Activated naive CD4-positive, alpha-beta T cell treated with anti-CD3 and anti-CD28 coated beads for 36 hours (primary cell): ENCODE results near the gene PLIN5. TPM values are rescaled to one million over a fixed set of nuclear protein-coding genes. Genes with fewer than 3 reads are reported as not detected.
"Not testable (repeated sequence)": the region's sequence is repeated elsewhere in the genome, so short reads cannot be mapped to it uniquely, and the experiment has no call there.

Source experiments
- CTCF ChIA-PET: fragments of 350-600 bp; sonication (Branson Sonifier 250); formaldehyde crosslinking; loops from one replicate; lab custom pipeline; 2021; ENCODE audit warnings: antibody characterized with exemption; lab: Charles Lee
- DNase-seq: peaks from one replicate; pipeline ENCODE4 v3.0.0-alpha.2; 2020
- H3K27ac Mint-ChIP-seq: one replicate; pipeline ENCODE4 v1.8.0; 2021; ENCODE audit warnings: mild to moderate bottlenecking, mixed read lengths
- H3K27me3 Mint-ChIP-seq: one replicate; pipeline ENCODE4 v1.8.0; 2021; ENCODE audit warnings: low read depth, mixed read lengths
- H3K36me3 Mint-ChIP-seq: one replicate; pipeline ENCODE4 v1.8.0; 2021; ENCODE audit warnings: low read depth, mixed read lengths
- H3K4me1 Mint-ChIP-seq: one replicate; pipeline ENCODE4 v1.8.0; 2021; ENCODE audit warnings: low read depth, mixed read lengths
- H3K4me3 Mint-ChIP-seq: one replicate; pipeline ENCODE4 v1.8.0; 2021; ENCODE audit warnings: mild to moderate bottlenecking, moderate library complexity, mixed read lengths
- H3K9me3 Mint-ChIP-seq: one replicate; pipeline ENCODE4 v1.8.0; 2021; ENCODE audit warnings: mixed read lengths
- intact Hi-C: fragments of 100-400 bp; cut with micrococcal nuclease; formaldehyde crosslinking; loops from one replicate; pipeline ENCODE4 v1.15.1; 2023
- total RNA-seq, 2 experiments: library from RNA; stranded (reverse); gene quantifications; one replicate each; pipeline ENCODE4 v1.2.3, GENCODE V29; 2021

PLIN5 gene
- total RNA-seq, 2 experiments from 2014 or later, result 0.07 to 0.25 TPM

- CTCF ChIA-PET, result interaction anchor here (0.7 to 5.6 kb wide), 8 partner anchors 9 to 854 kb away, joined by 3 to 57 read pairs (median 5); no protein-coding TSS in a partner anchor
- H3K4me3 Mint-ChIP-seq, result no peak overlapping the region
- H3K9me3 Mint-ChIP-seq, result no peaks in the 10 kb centered on the region
- H3K36me3 Mint-ChIP-seq, result no peaks in the 10 kb centered on the region
- H3K4me1 Mint-ChIP-seq, result peaks cover 11% of the 10 kb centered on the region
- no peak overlapping the region for H3K27ac Mint-ChIP-seq
- peaks cover 40% of the 10 kb centered on the region for H3K27me3 Mint-ChIP-seq
- DNase-seq, result peak; percentile 87
- intact Hi-C loops, result loop anchor here (1.0 kb wide), 1 partner anchor 60 kb away; no protein-coding TSS in a partner anchor
These were observed 41.3 kb upstream of the PLIN5 start for GRCh38 chr19:4576016-4576933.

- intact Hi-C loops, result loop anchor here (1.0 kb wide), 1 partner anchor 61 kb away; no protein-coding TSS in a partner anchor
- CTCF ChIA-PET, result interaction anchor here (0.7 to 5.6 kb wide), 8 partner anchors 9 to 854 kb away, joined by 3 to 57 read pairs (median 7); no protein-coding TSS in a partner anchor
- H3K9me3 Mint-ChIP-seq, result no peaks in the 10 kb centered on the region
- no peaks in the 10 kb centered on the region for H3K36me3 Mint-ChIP-seq
- H3K27me3 Mint-ChIP-seq, result peaks cover 40% of the 10 kb centered on the region
- peak; percentile 70 for DNase-seq
- H3K4me3 Mint-ChIP-seq, result no peak overlapping the region
- H3K27ac Mint-ChIP-seq, result no peak overlapping the region
- H3K4me1 Mint-ChIP-seq, result peaks cover 9% of the 10 kb centered on the region
These were observed 40.4 kb upstream of the PLIN5 start for GRCh38 chr19:4575267-4576015.

- intact Hi-C loops, result no loop called here
- Mint-ChIP-seq H3K4me3 (no peak overlapping the region), H3K36me3 (no peaks in the 10 kb centered on the region), H3K27ac (no peak overlapping the region), H3K4me1 (peaks cover 9% of the 10 kb centered on the region), H3K9me3 (no peaks in the 10 kb centered on the region), H3K27me3 (peaks cover 24% of the 10 kb centered on the region)
- CTCF ChIA-PET, result interaction anchor here (2.5 to 5.6 kb wide), 2 partner anchors 60 to 63 kb away, joined by 8 to 57 read pairs; no protein-coding TSS in a partner anchor
- no peak for DNase-seq
These were observed 38.7 kb upstream of the PLIN5 start for GRCh38 chr19:4573682-4574081.

- no peaks in the 10 kb centered on the region for H3K9me3 Mint-ChIP-seq
- H3K27ac Mint-ChIP-seq, result no peak overlapping the region
- H3K4me3 Mint-ChIP-seq, result no peak overlapping the region
- H3K36me3 Mint-ChIP-seq, result no peaks in the 10 kb centered on the region
- H3K27me3 Mint-ChIP-seq, result peaks cover 17% of the 10 kb centered on the region
- intact Hi-C loops, result no loop called here
- DNase-seq, result no peak
- CTCF ChIA-PET, result interaction anchor here (0.6 to 7.0 kb wide), 7 partner anchors 9 to 100 kb away, joined by 3 to 70 read pairs (median 5); no protein-coding TSS in a partner anchor
- peaks cover 9% of the 10 kb centered on the region for H3K4me1 Mint-ChIP-seq
These were observed 36.4 kb upstream of the PLIN5 start for GRCh38 chr19:4571305-4571917.

- Mint-ChIP-seq H3K4me3 (no peak overlapping the region), H3K27me3 (peaks cover 13% of the 10 kb centered on the region), H3K9me3 (no peaks in the 10 kb centered on the region), H3K27ac (no peak overlapping the region), H3K4me1 (peaks cover 9% of the 10 kb centered on the region), H3K36me3 (no peaks in the 10 kb centered on the region)
- CTCF ChIA-PET, result interaction anchor here (0.6 to 7.0 kb wide), 8 partner anchors 9 to 99 kb away, joined by 3 to 70 read pairs (median 5); no protein-coding TSS in a partner anchor
- intact Hi-C loops, result no loop called here
- DNase-seq, result no peak
These were observed 35.9 kb upstream of the PLIN5 start for GRCh38 chr19:4570916-4571304.

GRCh38 chr19:4570402-4570801 lies 35.4 kb upstream of the PLIN5 start:
- Mint-ChIP-seq H3K4me3 (no peak overlapping the region), H3K4me1 (peaks cover 4% of the 10 kb centered on the region), H3K36me3 (no peaks in the 10 kb centered on the region), H3K27me3 (peaks cover 8% of the 10 kb centered on the region), H3K27ac (no peak overlapping the region), H3K9me3 (no peaks in the 10 kb centered on the region)
- intact Hi-C loops, result no loop called here
- DNase-seq, result no peak
- CTCF ChIA-PET, result interaction anchor here (0.7 to 7.0 kb wide), 6 partner anchors 10 to 99 kb away, joined by 4 to 70 read pairs (median 5); no protein-coding TSS in a partner anchor

- CTCF ChIA-PET, result interaction anchor here (0.6 to 7.0 kb wide), 4 partner anchors 8 to 68 kb away, joined by 5 to 70 read pairs (median 18); no protein-coding TSS in a partner anchor
- intact Hi-C loops, result no loop called here
These were observed 33.9 kb upstream of the PLIN5 start for GRCh38 chr19:4568886-4569285.

GRCh38 chr19:4567584-4568071 lies 32.6 kb upstream of the PLIN5 start:
- peak; percentile 83 for DNase-seq
- CTCF ChIA-PET, result interaction anchor here (0.6 to 7.0 kb wide), 7 partner anchors 9 to 185 kb away, joined by 3 to 70 read pairs (median 4); no protein-coding TSS in a partner anchor
- intact Hi-C loops, result loop anchor here (1.0 kb wide), 1 partner anchor 69 kb away; no protein-coding TSS in a partner anchor
- H3K27ac Mint-ChIP-seq, result no peak overlapping the region
- H3K4me3 Mint-ChIP-seq, result no peak overlapping the region
- H3K27me3 Mint-ChIP-seq, result peaks cover 5% of the 10 kb centered on the region
- H3K9me3 Mint-ChIP-seq, result no peaks in the 10 kb centered on the region
- H3K36me3 Mint-ChIP-seq, result no peaks in the 10 kb centered on the region
- no peaks in the 10 kb centered on the region for H3K4me1 Mint-ChIP-seq

More at GRCh38 chr19:4568886-4569285, 33.9 kb upstream of the PLIN5 start:
- peaks cover 5% of the 10 kb centered on the region for H3K27me3 Mint-ChIP-seq
- H3K4me1 Mint-ChIP-seq, result no peaks in the 10 kb centered on the region
- no peaks in the 10 kb centered on the region for H3K9me3 Mint-ChIP-seq
- no peak overlapping the region for H3K4me3 Mint-ChIP-seq
- no peaks in the 10 kb centered on the region for H3K36me3 Mint-ChIP-seq
- no peak overlapping the region for H3K27ac Mint-ChIP-seq
- DNase-seq, result no peak

GRCh38 chr19:4566402-4567051 lies 31.5 kb upstream of the PLIN5 start:
- Mint-ChIP-seq H3K36me3 (no peaks in the 10 kb centered on the region), H3K4me1 (no peaks in the 10 kb centered on the region), H3K9me3 (no peaks in the 10 kb centered on the region), H3K27ac (no peak overlapping the region), H3K4me3 (no peak overlapping the region), H3K27me3 (peaks cover 3% of the 10 kb centered on the region)
- no peak for DNase-seq
- intact Hi-C loops, result loop anchor here (1.0 kb wide), 1 partner anchor 70 kb away; no protein-coding TSS in a partner anchor
- CTCF ChIA-PET, result interaction anchor here (0.5 to 7.0 kb wide), 9 partner anchors 10 to 999 kb away, joined by 3 to 70 read pairs (median 3); no protein-coding TSS in a partner anchor

- CTCF ChIA-PET, DNase-seq, H3K4me1 Mint-ChIP-seq, H3K4me3 Mint-ChIP-seq, H3K36me3 Mint-ChIP-seq, H3K9me3 Mint-ChIP-seq, H3K27ac Mint-ChIP-seq, H3K27me3 Mint-ChIP-seq, intact Hi-C loops: not testable (repeated sequence)
These were observed 28.5 kb upstream of the PLIN5 start for GRCh38 chr19:4563562-4563961.

GRCh38 chr19:4562085-4562484 lies 27.1 kb upstream of the PLIN5 start:
- intact Hi-C loops, H3K4me3 Mint-ChIP-seq, DNase-seq, H3K27me3 Mint-ChIP-seq, H3K36me3 Mint-ChIP-seq, H3K9me3 Mint-ChIP-seq, H3K4me1 Mint-ChIP-seq, H3K27ac Mint-ChIP-seq: not testable (repeated sequence)
- CTCF ChIA-PET, result interaction anchor here (0.6 to 0.7 kb wide), 2 partner anchors 109 to 247 kb away, joined by 4 to 5 read pairs; no protein-coding TSS in a partner anchor
